Uterus (tissue), 2 donors: ENCODE data around the gene RAVER2.

Source experiments
- CTCF ChIP-seq, 4 experiments: fragments of 200-600 bp in 2 of 4; fragments of 450-650 bp in 2 of 4; sonication (generic) in 2 of 4; IDR thresholded peaks; one replicate each; pipeline ENCODE4 v1.5.1; 2016 to 2019; ENCODE audit warnings: antibody characterized with exemption in 4 of 4, mild to moderate bottlenecking in 2 of 4, moderate library complexity in 1 of 4
- POLR2A ChIP-seq, 2 donors: fragments of 450-650 bp; IDR thresholded peaks; one replicate each; pipeline ENCODE4 v1.6.1; 2016; ENCODE audit warnings: antibody characterized with exemption in 2 of 2, mild to moderate bottlenecking in 1 of 2, moderate library complexity in 1 of 2

DNA sequence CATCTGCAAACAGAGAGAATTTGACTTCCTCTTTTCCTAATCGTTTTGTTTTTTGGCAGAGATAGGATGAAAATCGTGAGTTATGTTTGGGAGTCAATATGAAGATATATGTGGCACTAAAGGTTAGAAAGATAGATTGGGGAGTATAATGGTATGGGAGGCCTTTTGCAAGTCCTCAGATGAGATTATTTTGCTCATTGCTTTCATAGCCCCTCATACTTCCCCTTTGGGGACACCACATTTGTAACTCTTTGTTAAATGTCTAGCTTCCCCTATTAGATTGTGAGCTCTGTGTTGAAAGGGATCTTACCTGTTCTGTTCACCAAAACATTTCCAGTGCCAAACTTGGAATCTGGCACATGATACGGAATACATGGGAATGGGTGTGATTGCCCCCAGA is 30.2 kb downstream of the RAVER2 start:
- TF ChIP-seq POLR2A (IDR thresholded peaks at IDR 0.05) (no peak), CTCF (IDR thresholded peaks at IDR 0.05) (no peak)
